Chondrocyte (in vitro differentiated cells): ENCODE data around the gene ALG8. TPM values are rescaled to one million over a fixed set of nuclear protein-coding genes. Genes with fewer than 3 reads are reported as not detected.

ENCODE experiments used
- DNase-seq: peaks from one replicate; pipeline ENCODE4 v3.0.0; 2021; ENCODE audit warnings: mixed read lengths, low spot score
- H3K27ac Mint-ChIP-seq: one replicate; pipeline ENCODE4 v1.8.0; 2021; ENCODE audit warnings: mild to moderate bottlenecking, moderate library complexity, mixed read lengths; ENCODE audit not compliant: unreplicated experiment
- H3K27me3 Mint-ChIP-seq: 2 replicates; pipeline ENCODE4 v1.8.0; 2021; ENCODE audit warnings: low read depth, mixed read lengths
- H3K36me3 Mint-ChIP-seq: 2 replicates; pipeline ENCODE4 v1.8.0; 2021; ENCODE audit warnings: low read depth, mixed read lengths
- H3K4me1 Mint-ChIP-seq: 2 replicates; pipeline ENCODE4 v1.8.0; 2021; ENCODE audit warnings: low read depth, mild to moderate bottlenecking, mixed read lengths
- H3K4me3 Mint-ChIP-seq: one replicate; pipeline ENCODE4 v1.8.0; 2021; ENCODE audit warnings: mild to moderate bottlenecking, moderate library complexity, mixed read lengths; ENCODE audit not compliant: unreplicated experiment
- H3K9me3 Mint-ChIP-seq: 2 replicates; pipeline ENCODE4 v1.8.0; 2021; ENCODE audit warnings: low read depth, mixed read lengths
- CTCF ChIP-seq: fragments of 200-600 bp; sonication (generic); IDR thresholded peaks from 2 replicates; pipeline ENCODE4 v1.5.0; 2021; ENCODE audit warnings: antibody characterized with exemption, mild to moderate bottlenecking, moderate library complexity
- total RNA-seq: library from RNA; stranded (reverse); gene quantifications from 3 replicates; pipeline ENCODE4 v1.2.1, GENCODE V29; 2021

Gene ALG8
- total RNA-seq, 1 donor from 2014 or later = 30.1 TPM

GRCh38 chr11:78156127-78156844 lies 16.9 kb upstream of the ALG8 start:
- Mint-ChIP-seq H3K4me3 (no peak overlapping the region), H3K27ac (no peak overlapping the region), H3K27me3 (no peaks in the 10 kb centered on the region)

GRCh38 chr11:78151804-78152203 lies 12.4 kb upstream of the ALG8 start:
- no peak for DNase-seq
- Mint-ChIP-seq H3K9me3 (no peaks in the 10 kb centered on the region), H3K4me3 (no peak overlapping the region), H3K4me1 (peaks cover 11% of the 10 kb centered on the region), H3K27me3 (no peaks in the 10 kb centered on the region), H3K27ac (no peak overlapping the region), H3K36me3 (no peaks in the 10 kb centered on the region)
- no peak for TF ChIP-seq CTCF

More at GRCh38 chr11:78156127-78156844, 16.9 kb upstream of the ALG8 start:
- Mint-ChIP-seq H3K4me1 (peaks cover 8% of the 10 kb centered on the region), H3K36me3 (no peaks in the 10 kb centered on the region), H3K9me3 (no peaks in the 10 kb centered on the region)
- no peak for TF ChIP-seq CTCF
- DNase-seq = no peak

GRCh38 chr11:78150754-78151153 lies 11.3 kb upstream of the ALG8 start:
- Mint-ChIP-seq H3K9me3 (no peaks in the 10 kb centered on the region), H3K4me1 (peaks cover 11% of the 10 kb centered on the region), H3K27me3 (no peaks in the 10 kb centered on the region), H3K4me3 (no peak overlapping the region), H3K27ac (no peak overlapping the region), H3K36me3 (no peaks in the 10 kb centered on the region)
- DNase-seq = no peak
- no peak for TF ChIP-seq CTCF

GRCh38 chr11:78150346-78150745 lies 10.9 kb upstream of the ALG8 start:
- H3K4me3 Mint-ChIP-seq = no peak overlapping the region
- DNase-seq = no peak
- no peaks in the 10 kb centered on the region for H3K9me3 Mint-ChIP-seq
- peaks cover 11% of the 10 kb centered on the region for H3K4me1 Mint-ChIP-seq
- no peak for TF ChIP-seq CTCF
- no peaks in the 10 kb centered on the region for H3K27me3 Mint-ChIP-seq
- H3K36me3 Mint-ChIP-seq = no peaks in the 10 kb centered on the region
- H3K27ac Mint-ChIP-seq = no peak overlapping the region

- no peaks in the 10 kb centered on the region for H3K36me3 Mint-ChIP-seq
- no peak overlapping the region for H3K4me3 Mint-ChIP-seq
- peak; percentile 79 for TF ChIP-seq CTCF
- no peak for DNase-seq
- H3K27ac Mint-ChIP-seq = peak overlapping the region; percentile 68
- H3K9me3 Mint-ChIP-seq = no peaks in the 10 kb centered on the region
- H3K4me1 Mint-ChIP-seq = peaks cover 11% of the 10 kb centered on the region
- no peaks in the 10 kb centered on the region for H3K27me3 Mint-ChIP-seq
Observed at GRCh38 chr11:78149646-78150045, 10.2 kb upstream of the ALG8 start.
